ENCODE measurements around the gene BCL2L13.
"Not testable (repeated sequence)": the region's sequence is repeated elsewhere in the genome, so short reads cannot be mapped to it uniquely, and the experiment has no call there.

Gene BCL2L13

GRCh38 chr22:17637490-17638181 lies 921 bp upstream of the BCL2L13 start:
- DNase-seq: no peak

DNA sequence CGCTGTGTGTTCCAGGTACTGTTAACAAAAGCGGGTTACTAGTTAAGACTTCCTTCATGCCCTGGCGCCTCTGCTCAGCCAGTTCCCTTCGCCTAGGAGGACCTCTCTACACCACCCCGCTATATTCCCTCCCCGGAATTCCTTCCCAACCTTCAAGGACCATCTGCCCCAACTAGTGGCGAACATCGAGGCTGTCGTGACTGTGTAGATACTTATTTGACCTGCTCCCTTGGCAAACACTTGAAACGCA lies 450 bp upstream of the BCL2L13 start:
- DNase-seq: no peak

GRCh38 chr22:17639247-17639741 lies 737 bp downstream of the BCL2L13 start:
- peak; percentile 7 for DNase-seq

GRCh38 chr22:17641269-17641668 lies 2.7 kb downstream of the BCL2L13 start:
- DNase-seq: no peak

GRCh38 chr22:17642357-17642756 lies 3.8 kb downstream of the BCL2L13 start:
- not testable (repeated sequence) for DNase-seq

GRCh38 chr22:17647452-17647851 lies 8.9 kb downstream of the BCL2L13 start:
- no peak for DNase-seq

DNA sequence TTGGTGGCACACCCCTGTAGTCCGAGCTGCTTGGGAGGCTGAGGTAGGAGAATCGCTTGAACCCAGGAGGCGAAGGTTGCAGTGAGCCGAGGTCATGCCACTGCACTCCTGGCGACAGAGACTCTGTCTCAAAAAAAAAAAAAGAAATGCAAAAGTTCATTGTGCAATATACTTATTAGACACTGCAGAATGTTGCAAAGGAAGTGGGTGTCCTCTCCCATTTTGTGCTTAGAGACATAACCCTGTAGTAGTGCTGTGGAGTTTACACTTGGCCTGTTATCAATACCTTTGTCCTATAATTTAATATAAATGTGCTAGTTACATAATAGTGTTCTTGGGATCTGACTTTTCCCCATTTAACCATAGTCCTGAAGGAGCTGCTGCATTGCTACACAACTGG lies 9.4 kb downstream of the BCL2L13 start:
- no peak for DNase-seq

DNA sequence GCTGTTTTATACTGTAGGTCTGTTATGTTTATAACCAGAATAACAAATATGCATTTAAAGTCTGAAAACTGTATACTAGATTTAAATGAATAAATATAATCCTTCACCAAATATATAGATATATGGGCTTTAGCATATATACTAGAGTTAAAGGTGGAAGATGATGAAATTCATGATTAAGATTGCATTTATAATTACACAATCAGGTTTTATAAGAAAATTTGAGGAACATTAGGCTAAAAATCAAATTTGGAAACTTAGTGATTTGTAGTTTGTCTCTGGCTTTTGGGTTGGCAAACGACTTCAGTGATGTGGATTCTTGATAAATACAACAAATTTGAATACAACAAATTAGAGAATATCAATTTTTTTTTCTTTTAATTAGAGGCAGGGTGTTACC lies 10.0 kb downstream of the BCL2L13 start:
- no peak for DNase-seq

GRCh38 chr22:17655289-17655688 lies 16.7 kb downstream of the BCL2L13 start:
- DNase-seq: no peak

DNA sequence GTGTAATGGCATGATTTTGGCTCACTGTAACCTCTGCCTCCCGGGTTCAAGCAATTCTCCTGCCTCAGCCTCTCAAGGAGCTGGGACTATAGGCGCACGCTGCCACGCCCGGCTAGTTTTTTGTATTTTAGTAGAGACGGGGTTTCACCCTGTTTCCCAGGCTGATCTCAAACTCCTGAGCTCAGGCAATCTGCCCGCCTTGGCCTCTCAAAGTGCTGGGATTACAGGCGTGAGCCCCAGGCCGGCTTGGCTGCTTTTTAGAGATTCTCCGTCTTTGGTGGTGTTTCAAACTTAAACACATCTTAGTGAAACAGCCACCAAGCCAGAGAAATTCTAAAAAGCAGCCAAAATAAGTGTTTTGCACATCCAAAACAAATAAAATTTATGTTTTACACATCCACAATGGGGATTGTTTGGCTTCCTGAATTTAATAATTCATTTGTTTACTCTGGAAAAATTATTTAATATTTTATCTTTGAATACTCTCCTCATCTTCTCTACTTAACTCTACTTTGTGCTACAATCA lies 18.4 kb downstream of the BCL2L13 start:
- no peak for DNase-seq

- DNase-seq: no peak
These were observed 26.0 kb downstream of the BCL2L13 start for GRCh38 chr22:17664414-17665055.

DNA sequence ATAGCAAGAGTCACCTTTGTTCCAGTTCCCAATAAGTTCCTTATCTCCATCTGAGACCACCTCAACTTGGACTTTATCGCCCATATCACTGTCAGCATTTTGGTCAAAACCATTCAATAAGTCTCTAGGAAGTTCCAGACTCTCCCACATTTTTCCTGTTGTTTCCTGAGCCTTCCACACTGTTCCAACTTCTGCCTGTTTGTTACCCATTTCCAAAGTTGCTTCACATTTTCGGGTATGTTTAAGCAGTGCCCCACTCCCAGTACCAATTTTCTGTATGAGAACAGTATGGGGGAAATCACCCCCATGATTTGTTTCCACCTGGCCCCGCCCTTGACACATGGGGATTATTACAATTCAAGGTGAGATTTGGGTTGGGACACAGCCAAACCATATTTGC lies 26.7 kb downstream of the BCL2L13 start:
- no peak for DNase-seq

DNA sequence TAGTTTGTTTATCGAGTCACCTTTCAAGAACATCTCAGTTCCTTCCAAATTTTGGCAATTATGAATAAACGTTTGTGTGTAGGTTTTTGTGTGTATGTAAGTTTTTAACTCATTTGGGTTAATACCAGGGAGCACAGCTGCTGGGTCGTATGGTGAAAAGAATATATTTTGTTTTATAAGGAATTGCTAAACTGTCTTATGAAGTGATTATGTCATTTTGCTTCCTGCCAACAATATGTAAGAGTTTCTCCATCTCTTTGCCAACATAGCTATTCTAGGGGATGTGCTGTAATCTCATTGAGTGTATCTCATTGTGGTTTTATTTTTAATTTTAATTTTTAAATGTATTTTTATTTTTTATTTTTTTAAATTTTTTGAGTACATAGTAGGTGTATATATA lies 27.3 kb downstream of the BCL2L13 start:
- DNase-seq: no peak

- DNase-seq: not testable (repeated sequence)
These were observed 33.0 kb downstream of the BCL2L13 start for GRCh38 chr22:17671521-17672092.

- DNase-seq: peak; percentile 35
These were observed 33.9 kb downstream of the BCL2L13 start for GRCh38 chr22:17672417-17672991.

- no peak for DNase-seq
These were observed 35.6 kb downstream of the BCL2L13 start for GRCh38 chr22:17674152-17674551.

GRCh38 chr22:17675584-17675983 lies 37.0 kb downstream of the BCL2L13 start:
- DNase-seq: no peak

GRCh38 chr22:17678817-17679385 lies 40.3 kb downstream of the BCL2L13 start:
- no peak for DNase-seq

GRCh38 chr22:17684245-17684644 lies 45.7 kb downstream of the BCL2L13 start:
- no peak for DNase-seq

DNA sequence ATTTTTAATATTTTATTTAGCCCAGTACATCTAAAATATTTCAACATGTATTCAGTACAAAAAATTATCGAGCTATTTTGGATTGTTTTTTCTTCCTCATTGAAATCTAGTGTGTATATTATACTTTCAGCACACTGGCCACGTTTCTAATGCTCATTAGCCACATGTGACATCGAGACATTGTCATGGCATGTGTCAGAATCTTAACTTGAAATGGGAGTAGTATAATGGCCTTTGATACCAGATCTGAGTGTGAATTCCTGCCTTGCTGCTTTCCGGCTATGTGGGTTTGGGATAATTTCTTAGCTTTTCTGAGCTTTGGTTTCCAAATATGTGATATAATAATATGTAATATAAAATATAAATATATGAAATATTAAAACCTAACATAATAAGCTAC lies 54.3 kb downstream of the BCL2L13 start:
- no peak for DNase-seq

DNA sequence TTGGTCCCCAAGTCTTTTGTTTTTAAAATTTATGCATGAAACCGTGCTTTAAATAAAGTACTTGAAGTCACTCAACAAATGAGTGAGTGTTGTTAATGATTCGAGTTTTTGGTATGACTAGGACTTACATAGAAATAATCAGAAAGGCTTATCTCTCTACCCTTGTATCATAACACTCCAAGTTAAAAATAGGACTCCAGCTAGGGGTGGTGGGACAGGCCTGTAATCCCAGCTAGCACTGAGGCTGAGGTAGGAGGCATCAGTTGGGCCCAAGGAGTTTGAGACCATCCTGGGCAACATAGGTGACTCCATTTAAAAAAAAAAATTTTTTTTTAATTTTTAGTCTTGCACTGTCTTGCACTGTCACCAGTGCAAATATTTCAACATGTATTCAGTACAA lies 55.6 kb downstream of the BCL2L13 start:
- DNase-seq: no peak

- DNase-seq: no peak
These were observed 56.2 kb downstream of the BCL2L13 start for GRCh38 chr22:17694752-17695151.

- DNase-seq: no peak
These were observed 57.4 kb downstream of the BCL2L13 start for GRCh38 chr22:17695986-17696385.

DNA sequence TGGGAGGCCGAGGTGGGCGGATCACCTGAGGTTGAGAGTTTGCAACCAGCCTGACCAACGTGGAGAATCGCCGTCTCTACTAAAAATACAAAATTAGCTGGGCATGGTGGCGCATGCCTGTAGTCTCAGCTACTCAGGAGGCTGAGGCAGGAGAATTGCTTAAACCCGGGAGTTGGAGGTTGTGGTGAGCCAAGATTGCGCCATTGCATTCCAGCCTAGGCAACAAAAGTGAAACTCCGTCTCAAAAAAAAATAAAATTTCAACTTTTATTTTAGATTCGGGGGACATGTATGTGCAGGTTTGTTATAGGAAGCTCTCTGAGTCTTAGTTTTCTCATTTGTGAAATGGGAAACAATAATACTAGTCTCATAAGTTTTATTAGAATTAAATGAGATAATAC lies 58.6 kb downstream of the BCL2L13 start:
- not testable (repeated sequence) for DNase-seq
